Measurements from ENCODE around the gene LPAR3.

Gene LPAR3

GRCh38 chr1:84827976-84828375 lies 65.0 kb downstream of the LPAR3 start:
- DNase-seq (ENCODE audit: low read depth in 1 of 2, low spot score in 1 of 2) = no peak
- in situ Hi-C loops (cut with HindIII; ENCODE audit: low pct_unique_long_range_greater_than_20kb, low sequenced_read_pairs) = no loop called here
- TF ChIP-seq JUND (IDR thresholded peaks at IDR 0.05; ENCODE audit: low read depth) = no peak

- in situ Hi-C loops (cut with HindIII; ENCODE audit: low pct_unique_long_range_greater_than_20kb, low sequenced_read_pairs) = no loop called here
- no peak for DNase-seq (ENCODE audit: low read depth in 1 of 2, low spot score in 1 of 2)
- TF ChIP-seq JUND (IDR thresholded peaks at IDR 0.05; ENCODE audit: low read depth) = no peak
These were observed 65.5 kb downstream of the LPAR3 start for GRCh38 chr1:84827555-84827954.

- in situ Hi-C loops (cut with HindIII; ENCODE audit: low pct_unique_long_range_greater_than_20kb, low sequenced_read_pairs) = no loop called here
- DNase-seq (ENCODE audit: low read depth in 1 of 2, low spot score in 1 of 2) = no peak
- TF ChIP-seq JUND (IDR thresholded peaks at IDR 0.05; ENCODE audit: low read depth) = no peak
These were observed 67.8 kb downstream of the LPAR3 start for GRCh38 chr1:84825161-84825560.

- no peak for TF ChIP-seq JUND (IDR thresholded peaks at IDR 0.05; ENCODE audit: low read depth)
- DNase-seq (ENCODE audit: low read depth in 1 of 2, low spot score in 1 of 2) = no peak
- in situ Hi-C loops (cut with HindIII; ENCODE audit: low pct_unique_long_range_greater_than_20kb, low sequenced_read_pairs) = no loop called here
These were observed 69.0 kb downstream of the LPAR3 start for GRCh38 chr1:84823991-84824390.

DNA sequence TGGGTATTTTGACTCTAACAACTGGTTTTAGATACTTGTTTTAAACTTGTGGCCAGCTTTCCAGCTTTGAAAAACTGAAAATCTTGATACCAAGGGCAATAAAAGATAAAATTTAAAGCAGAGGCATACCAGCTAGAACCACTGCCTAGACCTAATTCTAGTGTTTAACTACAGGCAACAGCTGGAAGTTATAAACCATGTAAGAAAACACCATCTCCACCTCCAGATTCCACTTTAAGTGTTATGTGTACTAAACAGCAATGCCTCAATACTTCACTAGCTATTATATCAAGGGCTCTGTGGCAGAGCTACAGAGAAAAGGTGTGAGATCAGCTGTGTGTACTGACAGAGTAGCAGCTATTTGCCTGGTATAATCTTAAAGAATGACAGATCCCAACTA lies 69.5 kb downstream of the LPAR3 start:
- no peak for TF ChIP-seq JUND (IDR thresholded peaks at IDR 0.05; ENCODE audit: low read depth)
- in situ Hi-C loops (cut with HindIII; ENCODE audit: low pct_unique_long_range_greater_than_20kb, low sequenced_read_pairs) = no loop called here
- DNase-seq (ENCODE audit: low read depth in 1 of 2, low spot score in 1 of 2) = no peak

- DNase-seq (ENCODE audit: low read depth in 1 of 2, low spot score in 1 of 2) = no peak
- in situ Hi-C loops (cut with HindIII; ENCODE audit: low pct_unique_long_range_greater_than_20kb, low sequenced_read_pairs) = no loop called here
- TF ChIP-seq JUND (IDR thresholded peaks at IDR 0.05; ENCODE audit: low read depth) = no peak
These were observed 82.7 kb downstream of the LPAR3 start for GRCh38 chr1:84810343-84810742.

GRCh38 chr1:84809023-84809422 lies 84.0 kb downstream of the LPAR3 start:
- in situ Hi-C loops (cut with HindIII; ENCODE audit: low pct_unique_long_range_greater_than_20kb, low sequenced_read_pairs) = no loop called here
- no peak for TF ChIP-seq JUND (IDR thresholded peaks at IDR 0.05; ENCODE audit: low read depth)
- DNase-seq (ENCODE audit: low read depth in 1 of 2, low spot score in 1 of 2) = no peak

DNA sequence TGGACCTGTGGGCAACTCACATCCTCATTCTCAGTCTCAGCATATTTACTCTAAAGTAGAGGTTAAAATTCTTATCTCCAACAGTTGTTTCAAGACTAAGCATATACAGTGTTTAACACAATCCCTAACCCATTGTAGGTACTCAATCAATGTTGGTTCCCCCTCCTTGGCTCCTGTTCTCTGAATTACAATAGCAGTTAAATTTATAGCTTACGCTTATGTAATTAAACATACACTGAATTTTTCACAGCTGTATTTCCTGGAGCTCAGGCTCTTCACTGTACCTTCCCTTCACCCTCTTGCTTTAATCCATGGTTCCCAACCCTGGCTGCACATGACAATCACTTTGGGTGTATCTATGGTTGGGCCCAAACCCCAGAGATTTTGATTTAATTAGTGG lies 89.4 kb downstream of the LPAR3 start:
- DNase-seq (ENCODE audit: low read depth in 1 of 2, low spot score in 1 of 2) = no peak
- in situ Hi-C loops (cut with HindIII; ENCODE audit: low pct_unique_long_range_greater_than_20kb, low sequenced_read_pairs) = no loop called here
- no peak for TF ChIP-seq JUND (IDR thresholded peaks at IDR 0.05; ENCODE audit: low read depth)

- no peak for DNase-seq (ENCODE audit: low read depth in 1 of 2, low spot score in 1 of 2)
- in situ Hi-C loops (cut with HindIII; ENCODE audit: low pct_unique_long_range_greater_than_20kb, low sequenced_read_pairs) = no loop called here
- no peak for TF ChIP-seq JUND (IDR thresholded peaks at IDR 0.05; ENCODE audit: low read depth)
These were observed 90.3 kb downstream of the LPAR3 start for GRCh38 chr1:84802567-84803232.

DNA sequence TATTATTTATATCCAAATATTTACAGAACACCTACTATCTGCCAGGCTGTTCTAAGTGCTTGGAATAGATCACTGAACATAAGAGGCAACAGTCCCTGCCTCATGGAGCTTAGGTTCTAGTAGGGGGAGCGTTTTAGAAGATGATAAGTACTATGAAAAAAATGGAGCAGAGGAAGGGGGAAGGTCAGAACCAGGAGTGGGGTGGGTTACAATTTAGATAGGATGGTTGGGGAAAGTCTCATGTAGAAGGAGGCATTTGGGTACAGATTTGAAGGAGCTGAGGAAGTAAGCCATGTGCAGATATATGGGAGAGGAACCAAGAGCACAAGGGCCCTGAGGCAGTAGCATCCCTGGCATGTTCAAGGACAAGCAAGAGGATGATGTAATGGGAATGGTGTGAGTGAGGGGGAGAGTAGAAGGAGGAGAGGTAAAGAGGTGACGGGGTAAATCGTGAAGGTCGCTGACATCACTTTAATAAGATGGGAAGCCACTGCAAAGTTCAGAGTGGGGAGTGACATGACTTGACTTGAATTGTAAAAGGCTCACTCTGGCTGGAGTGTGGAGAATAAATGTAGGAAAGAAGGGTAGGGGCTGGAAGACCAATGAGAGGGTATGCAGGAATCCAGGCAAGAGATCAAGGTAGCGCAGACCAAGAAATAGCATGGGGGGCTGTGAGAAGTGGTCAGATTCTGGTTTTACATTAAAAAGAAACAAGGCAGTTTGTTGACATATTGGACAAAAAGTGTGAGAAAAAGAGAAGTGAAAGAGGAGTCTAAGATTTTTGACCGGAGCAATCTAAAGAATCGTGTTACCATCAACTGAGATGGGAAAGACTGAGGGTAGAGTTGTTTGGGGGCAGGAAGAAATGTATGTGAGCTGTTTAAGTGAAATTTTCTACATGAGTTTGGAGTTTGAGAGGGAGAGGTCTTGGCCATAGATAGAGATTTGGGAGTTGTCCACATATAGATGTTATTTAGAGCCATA lies 92.6 kb downstream of the LPAR3 start:
- no peak for DNase-seq (ENCODE audit: low read depth in 1 of 2, low spot score in 1 of 2)
- in situ Hi-C loops (cut with HindIII; ENCODE audit: low pct_unique_long_range_greater_than_20kb, low sequenced_read_pairs) = no loop called here
- TF ChIP-seq JUND (IDR thresholded peaks at IDR 0.05; ENCODE audit: low read depth) = no peak

- no peak for TF ChIP-seq JUND (IDR thresholded peaks at IDR 0.05; ENCODE audit: low read depth)
- in situ Hi-C loops (cut with HindIII; ENCODE audit: low pct_unique_long_range_greater_than_20kb, low sequenced_read_pairs) = no loop called here
- DNase-seq (ENCODE audit: low read depth in 1 of 2, low spot score in 1 of 2) = no peak
These were observed 95.4 kb downstream of the LPAR3 start for GRCh38 chr1:84797603-84798002.

DNA sequence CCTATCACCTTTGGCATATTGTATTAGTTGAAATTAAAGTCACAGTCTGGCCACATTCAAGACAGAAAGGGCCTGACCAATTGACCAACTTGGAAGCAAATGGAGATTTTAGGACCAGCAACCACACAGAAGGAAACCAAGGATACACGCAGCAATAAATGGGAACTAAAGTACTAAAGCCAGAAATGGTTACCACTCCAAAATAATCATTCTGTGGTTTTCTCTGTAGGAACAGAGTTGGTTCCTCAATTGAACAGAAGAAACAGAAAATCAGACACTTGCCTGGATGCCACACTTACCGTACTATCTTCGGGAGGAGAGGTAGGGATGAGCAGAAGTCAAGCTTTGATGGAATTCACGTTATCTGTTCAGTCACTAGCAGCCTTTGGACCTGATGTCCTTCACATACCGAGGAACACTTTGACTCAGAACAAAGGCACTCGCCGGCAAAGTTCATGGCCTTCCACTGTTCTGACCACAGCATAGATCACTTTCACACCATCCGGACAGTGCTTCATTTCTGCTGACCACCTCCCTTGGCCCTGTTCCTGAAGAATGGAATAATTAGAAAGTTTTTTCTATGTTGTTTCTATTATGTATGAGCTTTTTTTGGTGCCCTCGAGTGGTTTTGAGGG lies 96.9 kb downstream of the LPAR3 start:
- no peak for DNase-seq (ENCODE audit: low read depth in 1 of 2, low spot score in 1 of 2)
- in situ Hi-C loops (cut with HindIII; ENCODE audit: low pct_unique_long_range_greater_than_20kb, low sequenced_read_pairs) = no loop called here
- TF ChIP-seq JUND (IDR thresholded peaks at IDR 0.05; ENCODE audit: low read depth) = no peak

DNA sequence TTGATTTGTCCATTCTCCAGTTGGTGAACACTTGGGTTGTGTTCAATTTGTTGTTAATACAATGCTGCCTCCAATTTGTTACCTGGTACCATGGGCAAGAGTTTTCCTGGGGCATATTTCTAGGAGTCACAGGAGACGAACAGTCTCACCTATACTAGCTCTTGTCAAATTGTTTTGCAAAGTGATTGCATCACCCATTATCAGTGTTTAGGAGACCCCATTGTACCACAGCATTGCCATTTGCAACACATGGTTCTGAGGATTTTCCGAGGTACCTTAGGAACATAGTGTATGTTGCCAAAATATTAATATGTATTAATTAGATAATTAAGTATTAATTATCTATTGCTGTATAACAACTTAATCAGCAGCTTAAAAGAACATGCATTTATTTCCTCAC lies 97.8 kb downstream of the LPAR3 start:
- TF ChIP-seq JUND (IDR thresholded peaks at IDR 0.05; ENCODE audit: low read depth) = no peak
- DNase-seq (ENCODE audit: low read depth in 1 of 2, low spot score in 1 of 2) = no peak
- in situ Hi-C loops (cut with HindIII; ENCODE audit: low pct_unique_long_range_greater_than_20kb, low sequenced_read_pairs) = no loop called here
